Uterus (tissue), 2 donors: ENCODE data around the gene CLEC11A.
"Not testable (repeated sequence)": the region's sequence is repeated elsewhere in the genome, so short reads cannot be mapped to it uniquely, and the experiment has no call there.

Experiments
- CTCF ChIP-seq, 4 experiments: fragments of 200-600 bp in 2 of 4; fragments of 450-650 bp in 2 of 4; sonication (generic) in 2 of 4; IDR thresholded peaks; one replicate each; pipeline ENCODE4 v1.5.1; 2016 to 2019; ENCODE audit warnings: antibody characterized with exemption in 4 of 4, mild to moderate bottlenecking in 2 of 4, moderate library complexity in 1 of 4
- POLR2A ChIP-seq, 2 donors: fragments of 450-650 bp; IDR thresholded peaks; one replicate each; pipeline ENCODE4 v1.6.1; 2016; ENCODE audit warnings: antibody characterized with exemption in 2 of 2, mild to moderate bottlenecking in 1 of 2, moderate library complexity in 1 of 2

- not testable (repeated sequence) for TF ChIP-seq CTCF, POLR2A (IDR thresholded peaks at IDR 0.05)
These were observed 49.7 kb downstream of the CLEC11A start for GRCh38 chr19:50772912-50773311.
